T-helper 17 cell (primary cell): Measurements from ENCODE around the gene COL26A1. TPM values are rescaled to one million over a fixed set of nuclear protein-coding genes. Genes with fewer than 3 reads are reported as not detected.
A peak's percentile ranks its signal among the peaks of the same experiment; 100 is the strongest.
"Not testable (repeated sequence)": the region's sequence is repeated elsewhere in the genome, so short reads cannot be mapped to it uniquely, and the experiment has no call there.

Source experiments
- ATAC-seq: fragments of 150-1000 bp; cut with Tn5 transposase; 2 replicates; pipeline ENCODE4 v1.10.0; 2021; ENCODE audit warnings: mild to moderate bottlenecking, moderate library complexity
- DNase-seq, 3 donors: peaks; one replicate each; pipeline versions ENCODE4 v3.0.0 to v3.0.0-alpha.2; 2020 to 2021
- H3K9me3 ChIP-seq: one replicate; pipeline ENCODE4 v1.7.0; 2013; ENCODE audit warnings: low read length, mild to moderate bottlenecking; ENCODE audit not compliant: control insufficient read depth, poor library complexity, severe bottlenecking
- H3K27ac Mint-ChIP-seq: one replicate; pipeline ENCODE4 v1.8.0; 2022; ENCODE audit warnings: mild to moderate bottlenecking, moderate library complexity, mixed read lengths
- H3K27me3 Mint-ChIP-seq: one replicate; pipeline ENCODE4 v1.8.0; 2022; ENCODE audit warnings: mixed read lengths
- H3K36me3 Mint-ChIP-seq: one replicate; pipeline ENCODE4 v1.8.0; 2022; ENCODE audit warnings: low read depth, mixed read lengths
- H3K4me1 Mint-ChIP-seq: one replicate; pipeline ENCODE4 v1.8.0; 2022; ENCODE audit warnings: mild to moderate bottlenecking, mixed read lengths
- H3K4me3 Mint-ChIP-seq: one replicate; pipeline ENCODE4 v1.8.0; 2022; ENCODE audit warnings: mild to moderate bottlenecking, moderate library complexity, mixed read lengths
- total RNA-seq, 4 donors: library from RNA in 2 of 4; stranded (reverse) in 2 of 4; gene quantifications; one replicate each; pipeline ENCODE4 v1.2.3 and lab custom pipeline; 2022 to 2026

The COL26A1 gene
- total RNA-seq, 2 donors from 2014 or later = not detected

GRCh38 chr7:101457001-101457750 is 94.5 kb downstream of the COL26A1 start:
- no peaks in the 10 kb centered on the region for H3K9me3 ChIP-seq
- no peak overlapping the region for H3K27ac Mint-ChIP-seq
- peaks cover 2% of the 10 kb centered on the region for H3K27me3 Mint-ChIP-seq
- H3K4me3 Mint-ChIP-seq = no peak overlapping the region
- H3K4me1 Mint-ChIP-seq = no peaks in the 10 kb centered on the region
- no peaks in the 10 kb centered on the region for H3K36me3 Mint-ChIP-seq
- ATAC-seq (no peak), DNase-seq (no peak)

GRCh38 chr7:101465131-101465530 is 102.5 kb downstream of the COL26A1 start:
- no peaks in the 10 kb centered on the region for H3K36me3 Mint-ChIP-seq
- peak overlapping the region; percentile 80 for H3K4me3 Mint-ChIP-seq
- peak overlapping the region; percentile 90 for H3K27ac Mint-ChIP-seq
- no peaks in the 10 kb centered on the region for H3K9me3 ChIP-seq
- peaks cover 7% of the 10 kb centered on the region for H3K27me3 Mint-ChIP-seq
- DNase-seq (no peak), ATAC-seq (no peak)
- H3K4me1 Mint-ChIP-seq = peaks cover 2% of the 10 kb centered on the region

GRCh38 chr7:101465576-101466196 is 103.0 kb downstream of the COL26A1 start:
- peaks cover 10% of the 10 kb centered on the region for H3K27me3 Mint-ChIP-seq
- peak overlapping the region; percentile 80 for H3K4me3 Mint-ChIP-seq
- ATAC-seq (no peak), DNase-seq (no peak)
- peak overlapping the region; percentile 90 for H3K27ac Mint-ChIP-seq
- H3K36me3 Mint-ChIP-seq = no peaks in the 10 kb centered on the region
- H3K9me3 ChIP-seq = no peaks in the 10 kb centered on the region
- peaks cover 2% of the 10 kb centered on the region for H3K4me1 Mint-ChIP-seq

GRCh38 chr7:101466871-101467270 is 104.2 kb downstream of the COL26A1 start:
- H3K4me3 Mint-ChIP-seq = no peak overlapping the region
- no peaks in the 10 kb centered on the region for H3K36me3 Mint-ChIP-seq
- ATAC-seq = no peak
- peaks cover 2% of the 10 kb centered on the region for H3K4me1 Mint-ChIP-seq
- H3K27ac Mint-ChIP-seq = no peak overlapping the region
- H3K9me3 ChIP-seq = no peaks in the 10 kb centered on the region
- H3K27me3 Mint-ChIP-seq = peaks cover 13% of the 10 kb centered on the region
- DNase-seq = no peak

- ATAC-seq (no peak), DNase-seq (no peak)
- H3K36me3 Mint-ChIP-seq = no peaks in the 10 kb centered on the region
- H3K4me1 Mint-ChIP-seq = peaks cover 2% of the 10 kb centered on the region
- H3K9me3 ChIP-seq = no peaks in the 10 kb centered on the region
- H3K4me3 Mint-ChIP-seq = no peak overlapping the region
- peaks cover 6% of the 10 kb centered on the region for H3K27me3 Mint-ChIP-seq
- H3K27ac Mint-ChIP-seq = no peak overlapping the region
These were observed 106.0 kb downstream of the COL26A1 start for GRCh38 chr7:101468546-101469275.

GRCh38 chr7:101470668-101471487 is 108.2 kb downstream of the COL26A1 start:
- Mint-ChIP-seq H3K36me3 (no peaks in the 10 kb centered on the region), H3K4me3 (no peak overlapping the region)

GRCh38 chr7:101474178-101474577 is 111.5 kb downstream of the COL26A1 start:
- DNase-seq (no peak), ATAC-seq (no peak)
- Mint-ChIP-seq H3K4me1 (no peaks in the 10 kb centered on the region), H3K36me3 (no peaks in the 10 kb centered on the region), H3K27ac (no peak overlapping the region), H3K27me3 (peaks cover 6% of the 10 kb centered on the region), H3K4me3 (no peak overlapping the region)
- no peaks in the 10 kb centered on the region for H3K9me3 ChIP-seq

More at GRCh38 chr7:101470668-101471487, 108.2 kb downstream of the COL26A1 start:
- Mint-ChIP-seq H3K27ac (no peak overlapping the region), H3K4me1 (no peaks in the 10 kb centered on the region), H3K27me3 (peaks cover 6% of the 10 kb centered on the region)
- no peaks in the 10 kb centered on the region for H3K9me3 ChIP-seq
- DNase-seq = no peak
- ATAC-seq = no peak

- not testable (repeated sequence) for H3K4me3 Mint-ChIP-seq, H3K9me3 ChIP-seq, DNase-seq, H3K27ac Mint-ChIP-seq, ATAC-seq, H3K27me3 Mint-ChIP-seq, H3K4me1 Mint-ChIP-seq, H3K36me3 Mint-ChIP-seq
These were observed 113.0 kb downstream of the COL26A1 start for GRCh38 chr7:101475691-101476090.

GRCh38 chr7:101479217-101479616 is 116.5 kb downstream of the COL26A1 start:
- no peaks in the 10 kb centered on the region for H3K36me3 Mint-ChIP-seq
- H3K27ac Mint-ChIP-seq = no peak overlapping the region
- no peaks in the 10 kb centered on the region for H3K4me1 Mint-ChIP-seq
- peaks cover 5% of the 10 kb centered on the region for H3K27me3 Mint-ChIP-seq
- DNase-seq = no peak
- no peak overlapping the region for H3K4me3 Mint-ChIP-seq
- no peak for ATAC-seq
- no peaks in the 10 kb centered on the region for H3K9me3 ChIP-seq

- H3K4me3 Mint-ChIP-seq, H3K36me3 Mint-ChIP-seq, H3K9me3 ChIP-seq, DNase-seq, H3K4me1 Mint-ChIP-seq, H3K27ac Mint-ChIP-seq, ATAC-seq: not testable (repeated sequence)
- peaks cover 13% of the 10 kb centered on the region for H3K27me3 Mint-ChIP-seq
These were observed 123.4 kb downstream of the COL26A1 start for GRCh38 chr7:101486056-101486432.

GRCh38 chr7:101486433-101487104 is 123.9 kb downstream of the COL26A1 start:
- ATAC-seq = no peak
- no peak for DNase-seq
- H3K4me1 Mint-ChIP-seq = no peaks in the 10 kb centered on the region
- H3K27me3 Mint-ChIP-seq = peaks cover 12% of the 10 kb centered on the region
- no peak overlapping the region for H3K4me3 Mint-ChIP-seq
- no peaks in the 10 kb centered on the region for H3K36me3 Mint-ChIP-seq
- H3K9me3 ChIP-seq = no peaks in the 10 kb centered on the region
- no peak overlapping the region for H3K27ac Mint-ChIP-seq

GRCh38 chr7:101487105-101487458 is 124.4 kb downstream of the COL26A1 start:
- H3K9me3 ChIP-seq = no peaks in the 10 kb centered on the region
- no peak for DNase-seq
- H3K4me3 Mint-ChIP-seq = no peak overlapping the region
- no peak for ATAC-seq
- H3K27ac Mint-ChIP-seq = no peak overlapping the region
- H3K27me3 Mint-ChIP-seq = peaks cover 12% of the 10 kb centered on the region
- no peaks in the 10 kb centered on the region for H3K4me1 Mint-ChIP-seq
- H3K36me3 Mint-ChIP-seq = no peaks in the 10 kb centered on the region
